AG04450 (cell line): Measurements from ENCODE around the gene NAGPA. TPM values are rescaled to one million over a fixed set of nuclear protein-coding genes. Genes with fewer than 3 reads are reported as not detected.
"Not testable (repeated sequence)": the region's sequence is repeated elsewhere in the genome, so short reads cannot be mapped to it uniquely, and the experiment has no call there.

Experiments
- CTCF ChIA-PET: fragments of 300-600, 350-600 bp; formaldehyde crosslinking; extraction: SDS; loops from one replicate; lab custom pipeline; 2022; ENCODE audit warnings: antibody characterized with exemption, inconsistent platforms; lab: Charles Lee
- POLR2A ChIA-PET: fragments of 350-600 bp; formaldehyde crosslinking; extraction: SDS; loops from one replicate; lab custom pipeline; 2021; ENCODE audit warnings: antibody characterized with exemption, inconsistent platforms; lab: Yijun Ruan, JAX
- DNase-seq: peaks from one replicate; pipeline ENCODE4 v3.0.0-alpha.2; 2011; ENCODE audit warnings: low read depth, low spot score
- H3K27ac ChIP-seq: one replicate; pipeline ENCODE4 v1.5.1; 2012; ENCODE audit warnings: low read depth, low read length, control low read depth
- H3K27me3 ChIP-seq: one replicate; pipeline ENCODE4 v1.6.0; 2012; ENCODE audit warnings: low read length; ENCODE audit not compliant: control insufficient read depth, insufficient read depth
- H3K4me3 ChIP-seq: 2 replicates; pipeline ENCODE4 v1.5.1; 2011; ENCODE audit warnings: mild to moderate bottlenecking, low read depth, low read length, control low read depth
- H3K9me3 ChIP-seq: 2 replicates; pipeline ENCODE4 v1.5.1; 2012; ENCODE audit warnings: low read length; ENCODE audit not compliant: control insufficient read depth, insufficient read depth
- polyA plus RNA-seq: library from polyadenylated mRNA; depleted of rRNA; stranded (reverse); fragments of >200 nt; gene quantifications from 2 replicates; pipeline ENCODE4 v1.2.3, GENCODE V29; 2011
- TF ChIP-seq, protein P1 (sequence below): IDR thresholded peaks from 2 replicates; pipeline ENCODE4 v1.5.1; 2011; ENCODE audit warnings: low read depth, low read length, control low read depth, inconsistent platforms

Gene NAGPA
- polyA plus RNA-seq, 1 experiment = 7.9 TPM

GRCh38 chr16:5046914-5047313, 13.2 kb upstream of the NAGPA start:
- H3K27ac ChIP-seq = no peak overlapping the region
- no peaks in the 10 kb centered on the region for H3K9me3 ChIP-seq
- ChIA-PET POLR2A (no interaction called here), CTCF (interaction anchor here (1.5 kb wide), 1 partner anchor 22 kb away, joined by 3 read pairs; no protein-coding TSS in a partner anchor)
- no peak for DNase-seq
- H3K4me3 ChIP-seq = no peak overlapping the region
- TF ChIP-seq, protein P1, sequence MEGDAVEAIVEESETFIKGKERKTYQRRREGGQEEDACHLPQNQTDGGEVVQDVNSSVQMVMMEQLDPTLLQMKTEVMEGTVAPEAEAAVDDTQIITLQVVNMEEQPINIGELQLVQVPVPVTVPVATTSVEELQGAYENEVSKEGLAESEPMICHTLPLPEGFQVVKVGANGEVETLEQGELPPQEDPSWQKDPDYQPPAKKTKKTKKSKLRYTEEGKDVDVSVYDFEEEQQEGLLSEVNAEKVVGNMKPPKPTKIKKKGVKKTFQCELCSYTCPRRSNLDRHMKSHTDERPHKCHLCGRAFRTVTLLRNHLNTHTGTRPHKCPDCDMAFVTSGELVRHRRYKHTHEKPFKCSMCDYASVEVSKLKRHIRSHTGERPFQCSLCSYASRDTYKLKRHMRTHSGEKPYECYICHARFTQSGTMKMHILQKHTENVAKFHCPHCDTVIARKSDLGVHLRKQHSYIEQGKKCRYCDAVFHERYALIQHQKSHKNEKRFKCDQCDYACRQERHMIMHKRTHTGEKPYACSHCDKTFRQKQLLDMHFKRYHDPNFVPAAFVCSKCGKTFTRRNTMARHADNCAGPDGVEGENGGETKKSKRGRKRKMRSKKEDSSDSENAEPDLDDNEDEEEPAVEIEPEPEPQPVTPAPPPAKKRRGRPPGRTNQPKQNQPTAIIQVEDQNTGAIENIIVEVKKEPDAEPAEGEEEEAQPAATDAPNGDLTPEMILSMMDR = no peak
- peaks cover 10% of the 10 kb centered on the region for H3K27me3 ChIP-seq

- ChIA-PET CTCF (no interaction called here), POLR2A (no interaction called here)
- TF ChIP-seq, protein P1 = no peak
- Histone ChIP-seq H3K9me3 (no peaks in the 10 kb centered on the region), H3K27me3 (peaks cover 12% of the 10 kb centered on the region), H3K4me3 (no peak overlapping the region), H3K27ac (no peak overlapping the region)
- DNase-seq = no peak
Observed at GRCh38 chr16:5045499-5046115, 11.9 kb upstream of the NAGPA start.

- POLR2A ChIA-PET, H3K27me3 ChIP-seq, H3K4me3 ChIP-seq, DNase-seq, CTCF ChIA-PET, H3K9me3 ChIP-seq, H3K27ac ChIP-seq: not testable (repeated sequence)
Observed at GRCh38 chr16:5044581-5044980, 10.8 kb upstream of the NAGPA start.

GRCh38 chr16:5044011-5044540, 10.3 kb upstream of the NAGPA start:
- H3K9me3 ChIP-seq = no peaks in the 10 kb centered on the region
- DNase-seq = no peak
- H3K27ac ChIP-seq = no peak overlapping the region
- ChIA-PET POLR2A (no interaction called here), CTCF (no interaction called here)
- H3K4me3 ChIP-seq = no peak overlapping the region
- H3K27me3 ChIP-seq = peaks cover 9% of the 10 kb centered on the region
- TF ChIP-seq, protein P1 = no peak

- DNase-seq = no peak
- POLR2A ChIA-PET = no interaction called here
- H3K9me3 ChIP-seq = no peaks in the 10 kb centered on the region
- H3K4me3 ChIP-seq = no peak overlapping the region
- CTCF ChIA-PET = no interaction called here
- TF ChIP-seq, protein P1 = no peak
- H3K27me3 ChIP-seq = peaks cover 5% of the 10 kb centered on the region
- no peak overlapping the region for H3K27ac ChIP-seq
Observed at GRCh38 chr16:5042574-5043171, 8.9 kb upstream of the NAGPA start.
